Epithelial cell of esophagus (primary cell): ENCODE measurements around the gene TEC.
"Not testable (repeated sequence)": the region's sequence is repeated elsewhere in the genome, so short reads cannot be mapped to it uniquely, and the experiment has no call there.

Experiments
- DNase-seq: peaks from one replicate; pipeline ENCODE4 v3.0.0; 2010; ENCODE audit warnings: low read depth
- H3K4me3 ChIP-seq: 2 replicates; pipeline ENCODE4 v1.5.1; 2011; ENCODE audit warnings: mild to moderate bottlenecking, low read length, control low read depth
- CTCF ChIP-seq: IDR thresholded peaks from 2 replicates; pipeline ENCODE4 v1.5.1; 2011; ENCODE audit warnings: low read depth, mild to moderate bottlenecking, low read length, control low read depth, inconsistent platforms; ENCODE audit not compliant: insufficient read depth; ENCODE audit errors: missing control alignments

The TEC gene

GRCh38 chr4:48268956-48269860, at the start of gene TEC:
TEC (minus strand) TSS chr4:48269838; CDS start chr4:48228614, 41,224 bp downstream.
- DNase-seq: no peak
- H3K4me3 ChIP-seq: peak within 1 kb of the TSS; percentile 63
- no peak for TF ChIP-seq CTCF

- peak; percentile 79 for TF ChIP-seq CTCF
- peak; percentile 78 for DNase-seq
- H3K4me3 ChIP-seq: no peak overlapping the region
Measured at GRCh38 chr4:48315728-48316630, 46.3 kb upstream of the TEC start.

GRCh38 chr4:48314746-48315145, 45.1 kb upstream of the TEC start:
- H3K4me3 ChIP-seq, DNase-seq: not testable (repeated sequence)

- no peak for TF ChIP-seq CTCF
- no peak overlapping the region for H3K4me3 ChIP-seq
- DNase-seq: no peak
Measured at GRCh38 chr4:48311896-48312295, 42.3 kb upstream of the TEC start.

GRCh38 chr4:48308901-48309300, 39.3 kb upstream of the TEC start:
- no peak for DNase-seq
- no peak for TF ChIP-seq CTCF
- H3K4me3 ChIP-seq: no peak overlapping the region

GRCh38 chr4:48307528-48307927, 37.9 kb upstream of the TEC start:
- no peak for DNase-seq
- TF ChIP-seq CTCF: no peak
- no peak overlapping the region for H3K4me3 ChIP-seq

GRCh38 chr4:48305508-48305907, 35.9 kb upstream of the TEC start:
- no peak for DNase-seq
- H3K4me3 ChIP-seq: no peak overlapping the region
- TF ChIP-seq CTCF: no peak
